ENCODE measurements around the gene CADM1. TPM values are rescaled to one million over a fixed set of nuclear protein-coding genes. Genes with fewer than 3 reads are reported as not detected.

CADM1 gene
- total and polyA plus RNA-seq, 10 donors = 1.4 to 18.8 (median 10.4) TPM

GRCh38 chr11:115242982-115243381, 261.2 kb downstream of the CADM1 start:
- H3K9me3 ChIP-seq = no peaks in the 10 kb centered on the region
- no peaks in the 10 kb centered on the region for H3K27me3 ChIP-seq (replicated peaks in 1 of 7)
- WGBS, 5 donors = 88 to 98% (median 97%) methylated on average over 1 of the region's 1 CpG
- no peak overlapping the region for H3K4me3 ChIP-seq
- H3K4me1 ChIP-seq = no peaks in the 10 kb centered on the region
- no peak for DNase-seq
- intact Hi-C loops (cut with DNase I; ENCODE audit: low total_unique reads) = no loop called here
- TF ChIP-seq CTCF (IDR thresholded peaks at IDR 0.05 in 8 of 11, conservative IDR thresholded peaks at IDR 0.05 in 3 of 11) = no peak
- TF ChIP-seq POLR2AphosphoS5 (IDR thresholded peaks at IDR 0.05) = no peak
- TF ChIP-seq POLR2A (IDR thresholded peaks at IDR 0.05) = no peak
- H3K36me3 ChIP-seq = no peaks in the 10 kb centered on the region
- H3K27ac ChIP-seq = no peak overlapping the region

- no peak for TF ChIP-seq POLR2AphosphoS5 (IDR thresholded peaks at IDR 0.05)
- TF ChIP-seq CTCF (IDR thresholded peaks at IDR 0.05 in 8 of 11, conservative IDR thresholded peaks at IDR 0.05 in 3 of 11) = no peak
- no peak for TF ChIP-seq POLR2A (IDR thresholded peaks at IDR 0.05)
- no peak for DNase-seq
- H3K27me3 ChIP-seq (replicated peaks in 1 of 7) = no peaks in the 10 kb centered on the region
- intact Hi-C loops (cut with DNase I; ENCODE audit: low total_unique reads) = no loop called here
- no peaks in the 10 kb centered on the region for H3K9me3 ChIP-seq
- 83 to 91% (median 89%) methylated on average over 4 of the region's 4 CpGs for WGBS, 5 donors
- no peak overlapping the region for H3K27ac ChIP-seq
- H3K4me3 ChIP-seq = no peak overlapping the region
- H3K4me1 ChIP-seq = no peaks in the 10 kb centered on the region
- H3K36me3 ChIP-seq = no peaks in the 10 kb centered on the region
Measured at GRCh38 chr11:115241899-115242298, 262.3 kb downstream of the CADM1 start.

GRCh38 chr11:115238791-115239190, 265.4 kb downstream of the CADM1 start:
- Histone ChIP-seq H3K4me3 (no peak overlapping the region), H3K27ac (no peak overlapping the region), H3K9me3 (no peaks in the 10 kb centered on the region), H3K36me3 (no peaks in the 10 kb centered on the region), H3K27me3 (replicated peaks in 1 of 7) (no peaks in the 10 kb centered on the region), H3K4me1 (no peaks in the 10 kb centered on the region)
- intact Hi-C loops (cut with DNase I; ENCODE audit: low total_unique reads) = no loop called here
- no peak for DNase-seq
- no peak for TF ChIP-seq POLR2AphosphoS5 (IDR thresholded peaks at IDR 0.05)
- no peak for TF ChIP-seq POLR2A (IDR thresholded peaks at IDR 0.05)
- TF ChIP-seq CTCF (IDR thresholded peaks at IDR 0.05 in 8 of 11, conservative IDR thresholded peaks at IDR 0.05 in 3 of 11) = no peak
- WGBS, 5 donors = 89 to 97% (median 93%) methylated on average over 2 of the region's 2 CpGs

GRCh38 chr11:115238086-115238485, 266.1 kb downstream of the CADM1 start:
- no peak overlapping the region for H3K4me3 ChIP-seq
- intact Hi-C loops (cut with DNase I; ENCODE audit: low total_unique reads) = no loop called here
- no peak overlapping the region for H3K27ac ChIP-seq
- no peak for DNase-seq
- H3K27me3 ChIP-seq (replicated peaks in 1 of 7) = no peaks in the 10 kb centered on the region
- no peaks in the 10 kb centered on the region for H3K36me3 ChIP-seq
- 87 to 91% (median 88%) methylated on average over 4 of the region's 4 CpGs for WGBS, 5 donors
- no peak for TF ChIP-seq POLR2A (IDR thresholded peaks at IDR 0.05)
- TF ChIP-seq POLR2AphosphoS5 (IDR thresholded peaks at IDR 0.05) = no peak
- no peak for TF ChIP-seq CTCF (IDR thresholded peaks at IDR 0.05 in 8 of 11, conservative IDR thresholded peaks at IDR 0.05 in 3 of 11)
- no peaks in the 10 kb centered on the region for H3K4me1 ChIP-seq
- H3K9me3 ChIP-seq = no peaks in the 10 kb centered on the region
